Ureter (tissue), 1 donor: ENCODE results near the gene RAB17. TPM values are rescaled to one million over a fixed set of nuclear protein-coding genes. Genes with fewer than 3 reads are reported as not detected.

Experiments used
- DNase-seq: peaks from one replicate; pipeline ENCODE4 v3.0.0-alpha.2; 2020; ENCODE audit warnings: low spot score
- total RNA-seq: library from RNA; stranded (reverse); gene quantifications from one replicate; pipeline ENCODE4 v1.2.4, GENCODE V29; 2023
- donor health status: DM: yes; HTN: yes; CAD: no.

Gene RAB17
- total RNA-seq, 1 donor from 2014 or later: 24.2 TPM

- no peak for DNase-seq
These were observed 25.9 kb downstream of the RAB17 start for GRCh38 chr2:237564526-237565131.

- DNase-seq: no peak
These were observed 26.7 kb downstream of the RAB17 start for GRCh38 chr2:237563816-237564215.

DNA sequence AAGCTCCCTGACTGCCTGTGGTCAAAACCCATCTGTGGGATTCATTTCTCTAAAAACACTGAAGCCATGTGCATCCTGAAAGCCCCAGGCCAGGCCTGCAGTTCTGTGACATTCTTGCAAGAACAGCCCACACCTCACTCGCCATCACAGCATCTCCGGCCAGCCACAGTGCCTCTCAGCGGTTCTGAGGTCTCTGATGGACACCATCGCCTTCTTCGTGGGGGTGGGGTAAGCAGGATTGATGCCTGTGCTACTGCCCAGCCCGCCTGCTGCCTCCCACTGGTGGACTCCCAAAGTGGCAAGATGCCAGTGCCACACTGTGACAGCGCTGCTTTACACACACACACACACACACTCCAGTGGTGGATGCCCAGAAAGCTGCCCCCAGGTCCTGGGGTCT, 29.3 kb downstream of the RAB17 start:
- DNase-seq: no peak

GRCh38 chr2:237558961-237559641, 31.4 kb downstream of the RAB17 start:
- DNase-seq: peak; percentile 81

GRCh38 chr2:237557633-237558015, 32.9 kb downstream of the RAB17 start:
- DNase-seq: no peak

GRCh38 chr2:237556773-237557632, 33.5 kb downstream of the RAB17 start:
- DNase-seq: no peak

- DNase-seq: no peak
These were observed 35.0 kb downstream of the RAB17 start for GRCh38 chr2:237555560-237555959.

DNA sequence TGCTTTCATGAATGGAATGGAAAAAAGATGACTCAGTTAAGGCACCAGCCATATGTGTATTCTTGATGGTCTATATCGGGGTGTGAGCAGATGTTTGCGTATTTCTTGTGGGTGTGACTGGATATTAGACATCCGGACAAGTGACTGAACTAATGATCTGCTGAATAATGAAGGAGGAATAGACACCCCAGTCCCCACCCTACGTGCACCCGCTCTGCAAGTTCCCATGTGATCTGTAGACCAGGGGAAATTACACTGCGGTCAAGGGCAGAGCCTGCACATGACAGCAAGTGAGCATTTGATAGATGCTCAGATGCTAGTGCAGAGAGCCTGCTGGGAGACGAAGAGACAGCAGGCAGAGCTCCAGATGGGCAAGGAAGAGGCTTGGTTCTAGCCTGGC, 36.6 kb downstream of the RAB17 start:
- no peak for DNase-seq

DNA sequence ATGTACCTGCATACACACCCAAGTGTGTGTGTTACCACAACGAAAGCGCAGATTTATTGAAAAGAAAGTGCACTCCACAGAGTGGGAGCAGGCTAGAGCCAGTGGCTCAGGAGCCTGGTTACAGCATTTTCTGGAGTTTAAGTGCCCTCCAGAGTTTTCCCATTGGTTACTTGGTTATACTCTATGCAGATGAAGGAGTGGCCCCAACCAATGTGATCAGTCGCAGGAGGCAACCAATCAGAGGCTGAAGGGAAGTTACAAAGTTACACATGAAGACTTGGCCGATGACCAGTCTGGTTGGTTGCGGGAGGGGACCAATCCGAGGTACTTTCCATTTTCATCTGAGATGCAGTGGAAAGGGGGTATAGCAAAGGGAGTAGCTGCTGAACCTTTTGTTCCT, 37.6 kb downstream of the RAB17 start:
- no peak for DNase-seq

GRCh38 chr2:237551071-237551574, 39.4 kb downstream of the RAB17 start:
- no peak for DNase-seq

DNA sequence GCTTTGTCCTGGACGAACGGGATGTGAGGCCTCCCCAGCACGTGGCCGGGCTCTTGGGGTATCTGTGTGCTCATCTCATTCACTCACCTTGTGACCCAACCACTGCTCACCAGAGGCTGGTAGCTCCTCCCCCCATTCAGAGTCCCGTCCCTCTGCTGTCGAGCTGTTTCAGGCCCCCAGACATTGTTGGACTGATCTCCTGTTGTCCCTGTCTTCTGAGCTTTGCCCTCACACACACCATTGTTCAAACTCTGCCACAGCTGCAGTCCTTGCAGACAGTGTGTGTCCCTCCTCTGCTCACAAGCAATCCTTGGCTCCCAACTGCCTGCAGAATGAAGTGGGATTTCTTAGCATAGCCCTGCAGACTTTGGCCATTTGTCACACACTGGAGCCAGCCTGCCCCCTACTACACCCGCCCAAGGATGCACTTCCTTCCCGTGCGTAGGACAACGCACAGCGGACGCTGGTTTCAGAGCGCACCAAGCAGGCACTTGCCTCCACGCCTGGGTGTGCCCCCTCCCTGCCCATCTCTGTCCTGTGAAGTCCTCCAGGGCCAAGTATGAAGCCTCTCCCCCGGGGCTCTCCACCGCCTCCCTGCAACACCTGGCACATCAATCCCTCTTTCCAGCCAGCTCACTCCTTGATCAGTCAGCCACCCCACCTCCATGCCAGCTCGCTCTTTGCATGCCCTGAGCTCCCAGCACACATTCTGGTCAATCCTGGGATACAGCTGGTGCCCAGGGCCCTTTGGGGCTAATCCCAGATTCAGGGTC, 40.7 kb downstream of the RAB17 start:
- no peak for DNase-seq

DNA sequence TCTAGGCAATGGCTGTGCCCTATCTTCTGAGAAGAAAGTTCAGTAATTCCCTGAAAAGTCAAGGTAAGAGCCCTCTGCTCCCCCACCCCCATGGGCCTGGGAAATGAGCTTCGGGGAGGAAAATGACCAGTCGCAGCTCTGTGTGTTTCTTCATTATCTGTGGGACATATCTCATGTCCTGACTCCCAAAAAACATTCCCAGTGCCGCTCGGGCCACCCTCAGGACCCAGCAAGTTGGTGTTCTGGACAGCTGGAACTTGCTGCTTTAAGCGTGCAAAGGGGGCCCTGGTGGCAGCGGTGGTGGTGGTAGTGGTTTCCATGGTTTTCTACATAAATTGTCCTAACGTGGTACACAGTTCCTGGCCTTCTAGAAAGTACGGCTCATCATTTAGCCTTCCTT, 41.3 kb downstream of the RAB17 start:
- DNase-seq: no peak

- DNase-seq: no peak
These were observed 42.6 kb downstream of the RAB17 start for GRCh38 chr2:237547841-237548416.

DNA sequence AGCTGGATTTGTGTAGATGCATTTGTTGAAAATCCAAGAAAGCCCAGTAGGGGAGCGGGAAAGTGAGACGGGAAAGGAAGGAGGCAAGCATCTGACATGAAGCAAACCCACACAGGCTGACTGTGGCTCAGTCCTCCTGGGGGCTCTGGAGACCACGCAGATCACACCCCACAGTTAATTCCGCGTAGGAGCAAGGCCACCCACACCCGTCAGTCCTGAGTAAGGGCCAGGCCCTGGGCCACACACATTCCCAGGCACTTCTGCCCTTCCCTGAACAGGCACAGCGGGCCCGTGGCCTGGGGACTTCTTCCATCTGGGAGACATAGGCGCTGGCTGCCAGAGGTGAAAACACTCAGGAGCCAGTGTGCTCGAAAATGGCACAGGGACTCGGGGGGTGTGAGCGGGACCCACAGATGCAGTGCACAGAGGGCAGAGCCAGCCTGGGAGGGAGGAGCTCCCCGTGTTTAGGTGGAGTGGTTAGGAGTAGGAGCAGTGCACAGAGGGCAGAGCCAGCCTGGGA, 43.6 kb downstream of the RAB17 start:
- DNase-seq: no peak

DNA sequence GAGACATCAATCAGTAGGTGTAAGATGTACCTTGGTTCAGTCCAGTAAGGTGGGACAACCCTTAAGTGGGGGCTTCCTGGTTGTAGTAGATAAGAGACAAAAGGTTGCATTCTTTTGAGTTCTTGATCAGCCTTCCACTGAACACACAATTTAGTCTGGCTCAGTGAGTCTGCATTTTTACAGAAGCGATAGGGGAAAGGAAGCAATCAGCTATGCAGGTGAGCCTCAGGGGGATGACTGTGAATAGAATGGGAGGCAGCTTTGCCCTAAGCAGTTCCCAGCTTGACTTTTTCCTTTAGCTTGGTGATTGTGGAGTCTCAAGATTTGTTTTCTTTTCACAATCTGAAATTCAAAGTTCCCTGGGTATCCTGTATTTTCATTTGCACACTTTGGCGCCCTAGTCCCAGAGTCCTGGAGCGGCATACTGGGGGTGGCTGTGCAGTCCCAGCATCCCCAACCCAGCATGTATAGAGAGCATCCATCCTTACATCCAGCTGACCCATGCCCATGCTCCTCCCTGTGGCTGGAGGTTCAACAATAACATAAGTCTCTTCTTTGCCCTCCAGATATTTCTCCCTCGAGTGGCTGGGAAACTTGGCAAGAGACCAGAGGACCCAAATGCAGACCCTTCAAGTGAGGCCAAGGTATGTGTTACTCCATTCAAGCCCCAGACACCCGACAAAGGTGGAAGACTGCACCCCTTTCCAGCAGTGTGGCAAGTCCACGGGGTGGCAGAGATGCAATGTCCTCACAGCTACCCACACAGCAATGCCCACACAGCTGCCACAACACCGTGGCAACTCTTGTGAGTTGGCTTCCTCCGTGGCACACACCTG, 44.3 kb downstream of the RAB17 start:
- DNase-seq: no peak

GRCh38 chr2:237542001-237542704, 48.4 kb downstream of the RAB17 start:
- no peak for DNase-seq

DNA sequence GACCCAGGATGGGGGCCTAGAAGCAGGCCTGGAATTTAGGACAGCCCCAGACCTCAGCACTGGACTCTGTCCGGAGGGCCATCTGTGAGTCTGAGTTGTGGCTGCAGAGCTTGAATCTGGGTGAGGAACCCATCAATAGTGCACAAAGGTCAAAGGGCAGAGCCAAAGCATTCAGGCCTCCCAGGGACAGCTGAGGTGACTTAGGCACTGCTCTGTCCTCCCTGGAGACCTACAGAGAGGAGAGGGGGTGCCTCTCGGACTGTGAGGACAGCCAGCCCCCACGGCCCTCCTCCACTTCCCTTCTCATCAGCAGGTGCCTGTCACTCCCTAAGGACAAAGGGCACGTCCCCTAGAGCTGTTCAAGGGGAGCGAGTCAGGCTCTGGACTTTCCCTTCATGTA, 49.3 kb downstream of the RAB17 start:
- DNase-seq: no peak

DNA sequence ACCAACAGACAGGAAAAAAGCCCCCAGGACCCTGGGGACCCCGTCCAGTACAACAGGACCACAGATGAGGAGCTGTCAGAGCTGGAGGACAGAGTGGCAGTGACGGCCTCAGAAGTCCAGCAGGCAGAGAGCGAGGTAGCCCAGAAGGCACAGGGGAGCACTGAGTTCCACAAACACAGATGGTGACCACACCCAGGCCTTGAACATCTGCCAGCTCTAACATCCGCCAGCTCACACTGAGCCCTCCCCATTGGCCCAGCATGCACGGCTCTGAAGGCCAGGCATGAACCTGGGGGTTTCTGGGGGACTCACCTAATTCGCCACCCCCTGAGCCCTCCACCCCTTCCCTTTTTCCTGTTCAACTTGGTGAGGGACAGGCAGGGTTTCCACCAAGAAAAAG, 49.7 kb downstream of the RAB17 start:
- peak; percentile 72 for DNase-seq

DNA sequence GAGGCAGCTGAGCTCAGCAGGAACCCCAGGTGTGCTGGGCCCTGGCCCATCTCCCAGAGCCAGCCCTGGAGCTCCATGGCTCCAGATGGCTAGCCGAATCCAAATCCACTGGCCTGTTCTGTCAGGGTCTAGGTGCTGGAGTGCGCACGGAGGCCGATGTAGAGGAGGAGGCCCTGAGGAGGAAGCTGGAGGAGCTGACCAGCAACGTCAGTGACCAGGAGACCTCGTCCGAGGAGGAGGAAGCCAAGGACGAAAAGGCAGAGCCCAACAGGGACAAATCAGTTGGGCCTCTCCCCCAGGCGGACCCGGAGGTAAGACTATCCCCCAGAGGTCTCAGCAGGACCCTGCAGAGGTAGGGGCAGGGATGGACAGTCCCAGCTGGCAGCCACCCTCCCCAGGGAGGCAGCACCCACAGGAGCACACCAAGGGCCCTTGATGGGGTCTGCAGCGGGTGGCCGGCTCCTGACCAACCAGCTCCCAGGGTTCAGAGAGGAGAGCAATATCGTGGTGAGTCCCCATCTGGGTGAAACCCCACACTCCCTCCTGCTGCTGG, 50.2 kb downstream of the RAB17 start:
- no peak for DNase-seq
